Measurements from ENCODE around the gene ATRNL1.

ATRNL1 gene

DNA sequence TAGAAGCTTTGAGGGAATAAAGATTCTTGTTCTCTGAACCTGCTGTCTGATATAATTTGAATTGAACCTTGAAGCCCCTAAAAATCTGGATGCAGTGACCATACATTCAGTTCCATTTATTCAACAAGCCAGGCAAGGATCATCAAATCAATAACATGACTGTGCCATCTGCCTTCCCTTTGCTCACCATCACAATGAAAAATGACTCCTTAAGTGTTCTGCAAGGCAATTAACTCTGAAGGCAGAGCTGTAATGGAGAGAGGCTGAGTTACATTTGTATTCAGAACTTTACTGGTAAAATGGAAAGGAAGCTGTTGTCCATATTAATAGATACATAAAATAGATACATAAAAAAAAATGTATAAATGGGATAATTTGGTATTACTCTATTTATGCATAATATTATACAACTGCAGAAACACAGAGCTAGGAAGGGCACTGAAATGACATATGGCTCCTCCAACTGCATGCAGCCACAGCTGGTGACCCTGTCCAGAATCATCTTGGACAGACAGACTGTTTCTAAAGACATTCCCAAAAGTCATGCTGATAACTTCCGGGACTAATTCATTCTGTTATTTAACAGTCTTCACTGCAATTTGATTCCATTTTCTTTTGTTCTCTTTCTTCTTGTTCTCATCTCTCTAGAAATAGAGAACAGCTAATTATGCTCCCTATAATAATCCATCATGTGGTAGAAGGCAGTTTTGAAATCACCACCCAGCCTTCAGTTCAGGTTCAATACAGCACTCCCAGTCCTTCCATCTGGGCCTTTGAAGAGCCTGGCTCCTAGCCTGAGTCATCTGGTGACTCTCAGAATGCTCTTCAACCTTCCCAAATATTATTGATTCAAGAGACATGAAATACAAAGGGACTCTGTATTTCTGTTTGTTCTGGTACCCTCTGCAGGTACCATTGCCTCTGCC lies 767.3 kb downstream of the ATRNL1 start:
- H2BK15ac ChIP-seq (ENCODE audit: low read length) = no peak overlapping the region
- no peak overlapping the region for H3K4me2 ChIP-seq (ENCODE audit: insufficient read depth, low read length, poor library complexity, severe bottlenecking)
- no peak overlapping the region for H3K27ac ChIP-seq (replicated peaks; ENCODE audit: low read length)
- no peak overlapping the region for H3K23ac ChIP-seq (ENCODE audit: low read depth, low read length, poor library complexity)
- no peak overlapping the region for H4K91ac ChIP-seq (ENCODE audit: low read depth, low read length, poor library complexity)
- peaks cover 3 to 6% of the 10 kb centered on the region in 2 donors for H3K4me1 ChIP-seq (ENCODE audit: control insufficient read depth in 2 of 2, insufficient read depth in 1 of 2, low read depth in 1 of 2, low read length in 2 of 2)
- no peak overlapping the region for H2AFZ ChIP-seq (ENCODE audit: low read length)
- H3K9ac ChIP-seq (ENCODE audit: low read depth, low read length, poor library complexity) = no peak overlapping the region
- H3K14ac ChIP-seq (ENCODE audit: low read length) = no peak overlapping the region
- no peak for DNase-seq (ENCODE audit: low spot score)
- H3K18ac ChIP-seq (ENCODE audit: low read length) = no peak overlapping the region
- H2AK5ac ChIP-seq (ENCODE audit: low read depth, low read length) = no peak overlapping the region
- H2BK12ac ChIP-seq (ENCODE audit: low read length) = no peak overlapping the region
- no peak overlapping the region for H2BK5ac ChIP-seq (ENCODE audit: low read length)
- no peaks in the 10 kb centered on the region for H3K79me1 ChIP-seq (ENCODE audit: low read depth, low read length)
- H3K4ac ChIP-seq (ENCODE audit: low read length) = no peak overlapping the region
- no peak overlapping the region for H2BK120ac ChIP-seq (ENCODE audit: low read depth, low read length)
- H3K27me3 ChIP-seq (ENCODE audit: control insufficient read depth in 3 of 3, insufficient read depth in 3 of 3, low read depth in 1 of 3, low read length in 3 of 3) = no peaks in the 10 kb centered on the region
- H3K4me3 ChIP-seq (ENCODE audit: low read length in 2 of 2) = no peak overlapping the region
- H4K8ac ChIP-seq (ENCODE audit: low read depth, low read length) = no peak overlapping the region
- no CpG with 5 or more reads among the region's 1 CpG for WGBS, 2 donors (ENCODE audit: extremely low coverage in 2 of 2, insufficient read length in 2 of 2, insufficient replicate concordance in 1 of 2)
- H3K36me3 ChIP-seq (replicated peaks in 1 of 2; ENCODE audit: control insufficient read depth in 2 of 2, insufficient read depth in 2 of 2, low read length in 2 of 2) = no peaks in the 10 kb centered on the region
- no peaks in the 10 kb centered on the region for H3K9me3 ChIP-seq (replicated peaks in 1 of 2; ENCODE audit: control insufficient read depth in 2 of 2, insufficient read depth in 1 of 2, low read depth in 1 of 2, low read length in 2 of 2)

GRCh38 chr10:115861455-115861854 lies 768.3 kb downstream of the ATRNL1 start:
- Histone ChIP-seq H3K4me3 (ENCODE audit: low read length in 2 of 2) (no peak overlapping the region), H3K79me1 (ENCODE audit: low read depth, low read length) (no peaks in the 10 kb centered on the region), H3K9ac (ENCODE audit: low read depth, low read length, poor library complexity) (no peak overlapping the region), H3K4ac (ENCODE audit: low read length) (no peak overlapping the region), H3K9me3 (replicated peaks in 1 of 2; ENCODE audit: control insufficient read depth in 2 of 2, insufficient read depth in 1 of 2, low read depth in 1 of 2, low read length in 2 of 2) (no peaks in the 10 kb centered on the region), H3K18ac (ENCODE audit: low read length) (no peak overlapping the region), H4K91ac (ENCODE audit: low read depth, low read length, poor library complexity) (no peak overlapping the region), H2BK5ac (ENCODE audit: low read length) (no peak overlapping the region), H3K27me3 (ENCODE audit: control insufficient read depth in 3 of 3, insufficient read depth in 3 of 3, low read depth in 1 of 3, low read length in 3 of 3) (no peaks in the 10 kb centered on the region), H4K8ac (ENCODE audit: low read depth, low read length) (no peak overlapping the region), H3K4me1 (ENCODE audit: control insufficient read depth in 2 of 2, insufficient read depth in 1 of 2, low read depth in 1 of 2, low read length in 2 of 2) (peaks cover 3 to 5% of the 10 kb centered on the region in 2 donors), H2AK5ac (ENCODE audit: low read depth, low read length) (no peak overlapping the region), H3K4me2 (ENCODE audit: insufficient read depth, low read length, poor library complexity, severe bottlenecking) (no peak overlapping the region), H3K27ac (replicated peaks; ENCODE audit: low read length) (no peak overlapping the region), H2BK120ac (ENCODE audit: low read depth, low read length) (no peak overlapping the region), H3K14ac (ENCODE audit: low read length) (no peak overlapping the region), H3K36me3 (replicated peaks in 1 of 2; ENCODE audit: control insufficient read depth in 2 of 2, insufficient read depth in 2 of 2, low read length in 2 of 2) (no peaks in the 10 kb centered on the region), H2BK15ac (ENCODE audit: low read length) (no peak overlapping the region), H3K23ac (ENCODE audit: low read depth, low read length, poor library complexity) (no peak overlapping the region), H2AFZ (ENCODE audit: low read length) (no peak overlapping the region), H2BK12ac (ENCODE audit: low read length) (no peak overlapping the region)
- no CpG with 5 or more reads among the region's 2 CpGs for WGBS, 2 donors (ENCODE audit: extremely low coverage in 2 of 2, insufficient read length in 2 of 2, insufficient replicate concordance in 1 of 2)
- DNase-seq (ENCODE audit: low spot score) = no peak

GRCh38 chr10:115861864-115862263 lies 768.7 kb downstream of the ATRNL1 start:
- Histone ChIP-seq H3K4me2 (ENCODE audit: insufficient read depth, low read length, poor library complexity, severe bottlenecking) (no peak overlapping the region), H3K4ac (ENCODE audit: low read length) (no peak overlapping the region), H2BK15ac (ENCODE audit: low read length) (no peak overlapping the region), H4K8ac (ENCODE audit: low read depth, low read length) (no peak overlapping the region), H3K27me3 (ENCODE audit: control insufficient read depth in 3 of 3, insufficient read depth in 3 of 3, low read depth in 1 of 3, low read length in 3 of 3) (no peaks in the 10 kb centered on the region), H3K9ac (ENCODE audit: low read depth, low read length, poor library complexity) (no peak overlapping the region), H3K23ac (ENCODE audit: low read depth, low read length, poor library complexity) (no peak overlapping the region), H3K4me1 (ENCODE audit: control insufficient read depth in 2 of 2, insufficient read depth in 1 of 2, low read depth in 1 of 2, low read length in 2 of 2) (peaks cover 0 to 1% of the 10 kb centered on the region in 2 donors), H3K36me3 (replicated peaks in 1 of 2; ENCODE audit: control insufficient read depth in 2 of 2, insufficient read depth in 2 of 2, low read length in 2 of 2) (no peaks in the 10 kb centered on the region), H3K79me1 (ENCODE audit: low read depth, low read length) (no peaks in the 10 kb centered on the region), H3K27ac (replicated peaks; ENCODE audit: low read length) (no peak overlapping the region), H3K9me3 (replicated peaks in 1 of 2; ENCODE audit: control insufficient read depth in 2 of 2, insufficient read depth in 1 of 2, low read depth in 1 of 2, low read length in 2 of 2) (no peaks in the 10 kb centered on the region), H2BK120ac (ENCODE audit: low read depth, low read length) (no peak overlapping the region), H2BK12ac (ENCODE audit: low read length) (no peak overlapping the region), H3K4me3 (ENCODE audit: low read length in 2 of 2) (no peak overlapping the region), H3K14ac (ENCODE audit: low read length) (no peak overlapping the region), H3K18ac (ENCODE audit: low read length) (no peak overlapping the region), H2AFZ (ENCODE audit: low read length) (no peak overlapping the region), H4K91ac (ENCODE audit: low read depth, low read length, poor library complexity) (no peak overlapping the region), H2AK5ac (ENCODE audit: low read depth, low read length) (no peak overlapping the region), H2BK5ac (ENCODE audit: low read length) (no peak overlapping the region)
- DNase-seq (ENCODE audit: low spot score) = no peak
- no CpG with 5 or more reads among the region's 1 CpG for WGBS, 2 donors (ENCODE audit: extremely low coverage in 2 of 2, insufficient read length in 2 of 2, insufficient replicate concordance in 1 of 2)

GRCh38 chr10:115866174-115866573 lies 773.0 kb downstream of the ATRNL1 start:
- peaks cover 0 to 1% of the 10 kb centered on the region in 2 donors for H3K4me1 ChIP-seq (ENCODE audit: control insufficient read depth in 2 of 2, insufficient read depth in 1 of 2, low read depth in 1 of 2, low read length in 2 of 2)
- H4K91ac ChIP-seq (ENCODE audit: low read depth, low read length, poor library complexity) = no peak overlapping the region
- no peak overlapping the region for H3K9ac ChIP-seq (ENCODE audit: low read depth, low read length, poor library complexity)
- DNase-seq (ENCODE audit: low spot score) = no peak
- no peak overlapping the region for H2AFZ ChIP-seq (ENCODE audit: low read length)
- H3K14ac ChIP-seq (ENCODE audit: low read length) = no peak overlapping the region
- no peak overlapping the region for H2BK12ac ChIP-seq (ENCODE audit: low read length)
- H3K18ac ChIP-seq (ENCODE audit: low read length) = no peak overlapping the region
- H3K79me1 ChIP-seq (ENCODE audit: low read depth, low read length) = no peaks in the 10 kb centered on the region
- H3K23ac ChIP-seq (ENCODE audit: low read depth, low read length, poor library complexity) = no peak overlapping the region
- H3K27ac ChIP-seq (replicated peaks; ENCODE audit: low read length) = no peak overlapping the region
- no peak overlapping the region for H3K4ac ChIP-seq (ENCODE audit: low read length)
- no CpG with 5 or more reads among the region's 1 CpG for WGBS, 2 donors (ENCODE audit: extremely low coverage in 2 of 2, insufficient read length in 2 of 2, insufficient replicate concordance in 1 of 2)
- H4K8ac ChIP-seq (ENCODE audit: low read depth, low read length) = no peak overlapping the region
- no peak overlapping the region for H3K4me3 ChIP-seq (ENCODE audit: low read length in 2 of 2)
- H2BK15ac ChIP-seq (ENCODE audit: low read length) = no peak overlapping the region
- H3K4me2 ChIP-seq (ENCODE audit: insufficient read depth, low read length, poor library complexity, severe bottlenecking) = no peak overlapping the region
- H3K9me3 ChIP-seq (replicated peaks in 1 of 2; ENCODE audit: control insufficient read depth in 2 of 2, insufficient read depth in 1 of 2, low read depth in 1 of 2, low read length in 2 of 2) = no peaks in the 10 kb centered on the region
- no peaks in the 10 kb centered on the region for H3K36me3 ChIP-seq (replicated peaks in 1 of 2; ENCODE audit: control insufficient read depth in 2 of 2, insufficient read depth in 2 of 2, low read length in 2 of 2)
- no peaks in the 10 kb centered on the region for H3K27me3 ChIP-seq (ENCODE audit: control insufficient read depth in 3 of 3, insufficient read depth in 3 of 3, low read depth in 1 of 3, low read length in 3 of 3)
- H2BK5ac ChIP-seq (ENCODE audit: low read length) = no peak overlapping the region
- no peak overlapping the region for H2AK5ac ChIP-seq (ENCODE audit: low read depth, low read length)
- H2BK120ac ChIP-seq (ENCODE audit: low read depth, low read length) = no peak overlapping the region

Data from neuronal stem cell (in vitro differentiated cells).